D341Med (cell line): ENCODE results near the gene FAM204A.

Source experiments
- DNase-seq: peaks from one replicate; pipeline ENCODE4 v3.0.0; 2012; ENCODE audit warnings: low spot score

Gene FAM204A

DNA sequence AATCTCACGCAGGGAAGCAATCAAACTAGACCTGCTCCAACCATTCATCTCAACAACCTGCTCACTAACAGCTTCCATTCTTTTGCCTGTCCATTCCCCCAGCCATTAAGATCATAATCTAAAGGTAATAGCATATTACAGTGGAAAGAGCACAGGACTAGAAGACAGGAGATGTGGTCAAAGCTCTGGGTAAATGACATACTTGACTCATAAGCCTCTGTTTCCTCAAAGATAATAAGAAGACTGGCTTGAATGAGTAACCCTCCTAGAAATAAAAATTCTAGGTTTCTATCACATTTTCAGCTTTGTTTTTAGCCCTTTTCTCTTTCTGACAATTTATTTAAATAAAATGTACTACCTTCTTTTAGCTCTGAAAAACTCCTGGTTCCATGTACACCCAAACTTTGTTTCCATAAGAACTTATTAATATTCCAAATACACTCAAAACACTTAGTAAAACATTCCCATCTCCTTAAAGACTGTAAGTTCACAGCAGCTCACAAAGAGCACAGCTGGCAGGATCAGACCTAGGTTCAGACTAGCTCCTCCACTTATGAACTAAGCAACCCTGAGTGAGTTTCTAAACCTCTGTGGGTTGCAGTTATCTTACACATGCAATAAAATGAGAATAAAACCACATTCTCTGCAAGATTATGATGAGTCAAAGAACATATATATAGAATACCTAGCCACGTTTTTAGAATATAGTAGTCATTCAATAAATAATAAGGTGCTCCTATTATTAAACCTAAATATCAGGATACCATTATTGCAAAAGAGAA, 11.6 kb downstream of the FAM204A start:
- no peak for DNase-seq

DNA sequence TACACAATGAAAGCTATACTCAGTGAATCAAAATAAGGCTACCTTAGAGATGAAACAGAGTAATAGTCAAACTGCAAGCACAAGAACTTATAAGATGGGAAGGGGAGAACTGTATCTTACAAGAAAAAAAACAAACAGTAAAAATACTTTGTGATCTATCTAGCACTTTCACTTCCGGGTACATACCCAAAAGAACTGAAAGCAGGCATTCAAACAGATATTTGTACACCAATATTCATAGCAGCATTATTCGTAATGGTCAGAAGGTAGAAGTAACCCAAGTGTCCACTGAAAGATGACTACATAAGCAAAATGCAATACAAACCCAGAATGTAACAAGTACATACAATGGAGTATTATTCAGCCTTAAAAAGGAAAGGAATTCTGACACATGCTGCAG, 18.0 kb downstream of the FAM204A start:
- no peak for DNase-seq

DNA sequence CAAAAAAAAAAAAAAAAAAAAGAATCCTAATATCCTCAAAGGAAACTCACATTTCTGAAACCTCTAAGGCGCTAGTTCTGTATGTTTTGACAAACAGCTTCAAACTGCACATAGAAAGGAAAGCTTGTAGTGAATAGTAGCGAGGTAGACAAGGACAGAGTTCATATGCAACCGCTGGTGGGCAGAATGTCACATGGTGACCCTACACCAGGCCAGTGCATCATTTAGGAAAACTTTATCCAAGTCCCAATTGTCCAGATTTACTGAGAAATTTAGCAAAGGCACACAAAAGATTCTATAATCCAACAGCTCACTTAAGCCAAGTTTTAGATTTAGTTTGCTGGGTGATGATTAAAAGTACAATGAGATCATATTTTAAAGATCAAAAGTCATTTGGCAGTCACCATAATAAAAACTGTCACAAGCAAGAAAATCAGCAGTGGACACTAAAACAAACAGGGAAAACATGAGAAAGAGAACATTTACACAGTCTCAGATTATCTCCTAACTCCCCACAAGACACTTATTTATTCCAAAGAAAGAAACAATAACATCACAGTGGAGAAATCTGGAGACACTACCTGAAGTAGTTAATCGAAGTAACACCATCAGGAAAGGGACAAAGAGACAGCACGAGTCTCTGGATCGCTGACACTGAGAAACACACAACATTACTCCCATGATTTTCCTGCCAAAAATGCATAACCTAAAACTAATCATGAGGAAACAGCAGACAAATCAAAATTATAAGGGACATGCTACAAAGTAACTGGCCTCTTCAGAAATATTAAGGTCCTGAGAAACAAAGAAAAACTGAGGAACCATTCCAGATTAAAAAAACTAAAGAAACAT, 20.2 kb downstream of the FAM204A start:
- no peak for DNase-seq

- no peak for DNase-seq
These were observed 26.5 kb downstream of the FAM204A start for GRCh38 chr10:118315629-118316028.

GRCh38 chr10:118314882-118315281, 27.2 kb downstream of the FAM204A start:
- DNase-seq = no peak

DNA sequence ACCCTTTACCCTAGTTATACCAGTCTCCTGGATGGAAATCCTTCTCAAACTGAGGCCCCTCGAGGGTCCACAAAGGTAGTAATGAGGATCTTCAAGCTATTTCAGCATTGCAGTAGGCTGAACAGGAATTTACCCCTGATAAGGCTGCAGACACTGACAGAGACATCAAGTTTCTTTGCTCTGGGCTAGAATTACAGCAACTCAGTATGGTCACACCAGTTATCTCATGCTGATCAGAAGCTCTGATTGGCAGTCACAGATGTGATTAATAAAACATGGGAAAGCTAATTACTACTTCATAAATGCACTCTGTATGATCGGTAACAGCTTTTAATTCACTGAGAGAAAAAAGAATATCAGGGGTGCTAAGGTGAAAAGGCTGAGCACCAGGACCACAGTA, 30.6 kb downstream of the FAM204A start:
- no peak for DNase-seq

- no peak for DNase-seq
These were observed 31.3 kb downstream of the FAM204A start for GRCh38 chr10:118310822-118311221.

- no peak for DNase-seq
These were observed 32.2 kb downstream of the FAM204A start for GRCh38 chr10:118309911-118310310.

- DNase-seq = no peak
These were observed 33.5 kb downstream of the FAM204A start for GRCh38 chr10:118308664-118309063.

GRCh38 chr10:118307859-118308258, 34.3 kb downstream of the FAM204A start:
- no peak for DNase-seq

GRCh38 chr10:118307220-118307619, 34.9 kb downstream of the FAM204A start:
- no peak for DNase-seq

- DNase-seq = no peak
These were observed 36.4 kb downstream of the FAM204A start for GRCh38 chr10:118305730-118306129.

- no peak for DNase-seq
These were observed 37.6 kb downstream of the FAM204A start for GRCh38 chr10:118304521-118304920.

GRCh38 chr10:118301211-118301610, 40.9 kb downstream of the FAM204A start:
- no peak for DNase-seq

- DNase-seq = no peak
These were observed 41.8 kb downstream of the FAM204A start for GRCh38 chr10:118300320-118300719.

DNA sequence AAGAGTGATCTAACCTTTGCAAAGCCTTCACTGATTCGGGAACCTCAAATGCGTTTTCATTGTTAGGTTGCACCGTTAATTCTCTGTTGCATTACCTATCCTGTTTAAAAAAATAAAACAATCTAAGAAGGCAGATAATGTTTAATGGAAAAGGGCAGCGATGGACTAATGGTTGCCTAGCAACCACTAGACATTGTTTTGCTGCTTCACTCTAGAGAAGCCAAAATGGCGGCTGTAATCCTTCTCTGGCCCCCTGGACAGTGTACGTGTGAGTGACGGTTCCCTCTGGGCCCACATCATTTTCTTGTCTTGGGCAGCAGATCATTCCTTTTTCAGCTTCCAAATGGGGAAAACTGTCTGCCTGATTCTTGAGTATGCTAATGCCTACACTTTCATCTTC, 43.3 kb downstream of the FAM204A start:
- no peak for DNase-seq

DNA sequence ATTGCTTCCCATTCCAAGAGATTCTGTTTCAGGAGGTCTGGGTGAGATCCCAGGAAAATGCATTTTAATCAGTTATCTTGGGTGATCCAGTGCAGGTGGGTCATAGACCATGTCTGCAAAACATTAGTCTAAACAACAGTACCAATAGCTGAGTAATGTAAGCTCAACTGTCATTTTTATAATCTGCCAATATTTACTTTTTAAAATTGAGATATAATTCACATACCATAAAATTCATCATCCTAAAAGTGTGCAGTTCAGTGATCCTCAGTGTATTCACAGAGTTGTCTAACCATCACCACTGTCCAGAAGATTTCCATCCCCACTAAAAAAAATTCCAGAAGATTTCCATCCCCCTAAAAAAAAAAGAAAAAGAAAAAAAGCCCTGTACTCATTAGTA, 51.0 kb downstream of the FAM204A start:
- no peak for DNase-seq

- no peak for DNase-seq
These were observed 51.6 kb downstream of the FAM204A start for GRCh38 chr10:118290471-118290995.

GRCh38 chr10:118287076-118287806, 54.9 kb downstream of the FAM204A start:
- no peak for DNase-seq

GRCh38 chr10:118286051-118286838, 55.9 kb downstream of the FAM204A start:
- no peak for DNase-seq

GRCh38 chr10:118282670-118283069, 59.5 kb downstream of the FAM204A start:
- DNase-seq = no peak

DNA sequence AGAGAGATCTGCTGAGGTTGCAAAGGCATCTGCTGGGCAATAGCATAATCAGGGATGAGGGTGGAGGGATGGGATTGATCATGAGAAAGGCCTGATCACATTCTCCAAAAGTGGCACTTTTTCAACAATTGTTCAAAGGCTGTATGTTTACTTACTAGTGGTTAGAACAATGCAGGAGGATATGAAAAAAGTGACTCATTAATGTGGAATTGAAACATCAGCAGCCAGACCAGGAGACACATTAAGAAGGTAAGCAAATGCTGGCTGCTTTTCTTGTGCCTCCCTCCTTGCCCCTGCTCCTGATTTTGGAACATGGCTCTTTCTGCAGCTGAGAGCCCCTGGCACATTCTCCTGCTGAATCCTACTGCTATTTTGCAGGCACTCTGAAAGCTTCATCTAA, 63.5 kb downstream of the FAM204A start:
- DNase-seq = no peak
